ENCODE results near the gene NFIB.

DNA sequence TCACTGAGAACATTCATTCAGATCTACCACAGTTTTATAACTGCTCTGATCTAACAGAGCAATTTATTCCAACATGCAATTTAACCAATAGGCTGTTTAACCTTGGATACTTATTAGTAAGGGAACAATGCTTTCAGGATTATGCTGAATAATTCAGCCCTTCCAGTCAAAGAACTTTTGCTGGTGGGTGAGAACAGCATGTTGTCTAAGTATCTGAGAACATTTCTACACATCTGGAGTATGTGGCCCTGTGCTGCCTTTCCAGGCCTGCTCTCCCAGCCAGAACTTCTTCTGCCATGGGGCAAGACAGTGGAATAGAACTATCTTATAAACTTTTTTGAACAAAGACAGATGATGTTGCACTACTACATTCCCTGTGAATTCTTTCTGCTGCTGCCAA lies 55.8 kb downstream of the NFIB start:
- TF ChIP-seq MXI1 (IDR thresholded peaks at IDR 0.05; ENCODE audit: borderline replicate concordance, low read depth, low read length) (no peak), MAZ (IDR thresholded peaks at IDR 0.05; ENCODE audit: borderline replicate concordance, low read depth, low read length) (no peak), POLR2A (IDR thresholded peaks at IDR 0.05; ENCODE audit: low read depth, low read length) (no peak), FOS (IDR thresholded peaks at IDR 0.05; ENCODE audit: low read depth, low read length) (no peak)
- TF ChIP-seq, protein P1, sequence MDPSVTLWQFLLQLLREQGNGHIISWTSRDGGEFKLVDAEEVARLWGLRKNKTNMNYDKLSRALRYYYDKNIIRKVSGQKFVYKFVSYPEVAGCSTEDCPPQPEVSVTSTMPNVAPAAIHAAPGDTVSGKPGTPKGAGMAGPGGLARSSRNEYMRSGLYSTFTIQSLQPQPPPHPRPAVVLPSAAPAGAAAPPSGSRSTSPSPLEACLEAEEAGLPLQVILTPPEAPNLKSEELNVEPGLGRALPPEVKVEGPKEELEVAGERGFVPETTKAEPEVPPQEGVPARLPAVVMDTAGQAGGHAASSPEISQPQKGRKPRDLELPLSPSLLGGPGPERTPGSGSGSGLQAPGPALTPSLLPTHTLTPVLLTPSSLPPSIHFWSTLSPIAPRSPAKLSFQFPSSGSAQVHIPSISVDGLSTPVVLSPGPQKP (IDR thresholded peaks at IDR 0.05; ENCODE audit: borderline replicate concordance, low read depth, low read length), result no peak
- TF ChIP-seq, protein P2, sequence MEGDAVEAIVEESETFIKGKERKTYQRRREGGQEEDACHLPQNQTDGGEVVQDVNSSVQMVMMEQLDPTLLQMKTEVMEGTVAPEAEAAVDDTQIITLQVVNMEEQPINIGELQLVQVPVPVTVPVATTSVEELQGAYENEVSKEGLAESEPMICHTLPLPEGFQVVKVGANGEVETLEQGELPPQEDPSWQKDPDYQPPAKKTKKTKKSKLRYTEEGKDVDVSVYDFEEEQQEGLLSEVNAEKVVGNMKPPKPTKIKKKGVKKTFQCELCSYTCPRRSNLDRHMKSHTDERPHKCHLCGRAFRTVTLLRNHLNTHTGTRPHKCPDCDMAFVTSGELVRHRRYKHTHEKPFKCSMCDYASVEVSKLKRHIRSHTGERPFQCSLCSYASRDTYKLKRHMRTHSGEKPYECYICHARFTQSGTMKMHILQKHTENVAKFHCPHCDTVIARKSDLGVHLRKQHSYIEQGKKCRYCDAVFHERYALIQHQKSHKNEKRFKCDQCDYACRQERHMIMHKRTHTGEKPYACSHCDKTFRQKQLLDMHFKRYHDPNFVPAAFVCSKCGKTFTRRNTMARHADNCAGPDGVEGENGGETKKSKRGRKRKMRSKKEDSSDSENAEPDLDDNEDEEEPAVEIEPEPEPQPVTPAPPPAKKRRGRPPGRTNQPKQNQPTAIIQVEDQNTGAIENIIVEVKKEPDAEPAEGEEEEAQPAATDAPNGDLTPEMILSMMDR (conservative IDR thresholded peaks at IDR 0.05; ENCODE audit: low read depth, low read length), result no peak
